Hematopoietic multipotent progenitor cell treated with erythropoietin and hydrocortisone succinate and interleukin-3 and kit ligand, for 15 days (in vitro differentiated cells): ENCODE data around the gene INPP4A.

Source experiments
- DNase-seq: peaks from one replicate; pipeline ENCODE4 v3.0.0-alpha.2; 2015; ENCODE audit warnings: low spot score

Gene INPP4A

GRCh38 chr2:98476192-98476868 is 31.7 kb downstream of the INPP4A start:
- no peak for DNase-seq

GRCh38 chr2:98477036-98477435 is 32.4 kb downstream of the INPP4A start:
- no peak for DNase-seq

DNA sequence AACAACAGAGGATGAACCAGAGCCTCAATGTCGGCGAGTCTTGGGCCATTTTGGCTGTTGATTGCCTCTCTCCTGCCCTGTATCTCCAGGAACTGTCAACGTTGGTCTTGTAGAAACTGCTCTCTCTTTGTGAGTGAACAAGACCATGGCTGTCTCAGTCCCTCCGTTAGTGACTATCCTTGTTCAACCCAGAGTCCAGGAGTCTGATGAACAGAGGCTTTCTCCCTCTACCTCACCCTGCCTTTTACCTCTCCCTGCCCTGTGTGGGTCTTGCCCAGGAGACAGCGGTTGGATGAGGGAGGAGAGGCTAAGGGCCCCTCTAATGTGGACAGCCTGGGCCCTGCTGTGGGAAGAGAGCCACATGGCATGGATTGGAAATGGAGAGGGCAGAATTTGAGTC is 32.8 kb downstream of the INPP4A start:
- no peak for DNase-seq

- no peak for DNase-seq
Measured at GRCh38 chr2:98478088-98478551, 33.5 kb downstream of the INPP4A start.

DNA sequence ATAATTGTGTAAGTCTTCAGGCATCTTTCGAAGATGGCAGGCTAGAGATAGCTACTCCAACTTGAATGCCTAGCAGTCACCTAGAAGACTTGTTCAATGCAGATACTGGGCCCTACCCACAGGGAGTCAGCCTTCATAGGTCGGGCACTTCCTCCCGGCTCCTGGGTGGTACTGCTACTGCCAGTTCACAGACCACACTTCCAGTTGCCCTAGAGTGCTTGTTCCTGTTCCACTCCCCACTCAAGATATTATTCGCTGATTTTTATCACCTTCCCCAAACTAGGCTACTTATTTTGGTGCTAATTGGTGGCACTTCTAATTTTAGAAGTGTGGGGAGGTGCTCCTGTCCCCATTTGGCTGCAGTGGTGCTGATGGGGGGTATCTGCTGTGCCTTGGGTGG is 34.2 kb downstream of the INPP4A start:
- no peak for DNase-seq

DNA sequence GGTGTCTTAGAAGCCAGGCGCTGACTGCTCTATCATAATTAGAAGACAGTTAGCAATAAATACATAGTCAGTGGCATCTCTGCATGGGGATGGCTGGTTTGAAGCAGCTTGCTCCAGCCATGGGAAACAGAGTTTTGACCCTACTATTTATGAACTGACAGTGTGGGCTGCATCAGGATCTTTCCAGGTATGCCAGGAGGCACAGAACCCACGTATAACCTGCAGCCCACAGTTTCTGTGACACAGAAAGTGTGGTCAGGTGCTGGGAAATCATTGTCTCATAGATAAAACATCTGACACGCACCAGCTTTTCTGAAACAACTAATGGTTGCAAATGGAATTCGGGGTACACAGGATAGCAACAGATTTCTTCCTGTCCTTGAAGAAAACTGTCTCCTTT is 34.7 kb downstream of the INPP4A start:
- no peak for DNase-seq

GRCh38 chr2:98479959-98480524 is 35.4 kb downstream of the INPP4A start:
- peak; percentile 11 for DNase-seq

- DNase-seq, result no peak
Measured at GRCh38 chr2:98480598-98480997, 35.9 kb downstream of the INPP4A start.

GRCh38 chr2:98482362-98482761 is 37.7 kb downstream of the INPP4A start:
- no peak for DNase-seq

GRCh38 chr2:98483257-98483861 is 38.7 kb downstream of the INPP4A start:
- no peak for DNase-seq

GRCh38 chr2:98484121-98484557 is 39.5 kb downstream of the INPP4A start:
- DNase-seq, result no peak

DNA sequence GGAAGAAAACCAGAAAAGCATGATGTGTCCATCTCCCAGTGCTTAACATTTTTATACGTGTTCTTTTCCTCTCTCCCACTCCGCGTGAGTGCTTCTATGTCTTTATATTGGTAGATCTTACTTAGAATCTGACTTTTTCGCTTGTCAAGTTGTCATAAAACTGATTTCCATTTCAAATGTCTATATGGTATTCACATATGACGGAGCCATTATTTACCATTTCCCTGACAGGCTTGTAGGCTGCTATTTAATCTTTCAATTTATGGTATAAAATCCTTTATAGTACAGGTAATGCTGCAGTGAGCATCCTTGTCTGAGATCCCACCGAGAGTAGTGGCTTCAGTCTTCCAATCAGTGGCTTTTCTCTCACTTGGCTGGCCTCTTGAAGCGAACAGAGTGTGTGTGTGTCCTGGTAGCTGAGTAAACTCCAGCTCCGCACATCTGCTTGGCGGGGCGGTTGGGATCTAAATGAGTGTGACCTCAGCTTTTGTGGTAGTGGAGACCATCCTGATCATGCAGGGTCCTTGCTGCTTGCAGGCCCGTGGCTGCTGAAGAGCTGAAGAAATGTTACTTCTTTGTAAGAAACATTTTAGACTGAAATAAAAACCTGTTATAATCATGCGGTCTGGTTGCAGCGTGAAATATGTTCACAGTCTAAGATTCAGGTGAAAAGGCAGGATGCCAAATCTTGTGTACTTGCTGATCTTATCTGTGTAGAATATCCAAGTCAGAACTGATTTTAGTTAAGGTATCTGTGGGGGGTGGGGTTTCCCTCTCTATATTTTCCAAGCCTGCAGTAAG is 40.2 kb downstream of the INPP4A start:
- DNase-seq, result no peak

DNA sequence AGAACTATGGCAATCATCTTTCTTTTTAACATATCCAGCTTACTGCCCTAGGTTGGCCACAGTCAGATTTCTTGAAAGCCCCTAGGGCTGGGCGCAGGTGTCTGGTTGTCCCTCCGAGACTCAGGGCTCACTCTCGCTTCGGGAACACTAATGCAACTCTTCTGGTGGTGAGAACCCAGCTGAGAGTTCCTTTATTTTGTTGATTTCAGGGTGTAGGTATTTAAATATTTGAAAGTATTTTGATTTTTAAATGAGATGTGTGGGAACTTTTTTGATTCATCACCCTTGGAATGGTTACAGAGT is 40.7 kb downstream of the INPP4A start:
- no peak for DNase-seq

DNA sequence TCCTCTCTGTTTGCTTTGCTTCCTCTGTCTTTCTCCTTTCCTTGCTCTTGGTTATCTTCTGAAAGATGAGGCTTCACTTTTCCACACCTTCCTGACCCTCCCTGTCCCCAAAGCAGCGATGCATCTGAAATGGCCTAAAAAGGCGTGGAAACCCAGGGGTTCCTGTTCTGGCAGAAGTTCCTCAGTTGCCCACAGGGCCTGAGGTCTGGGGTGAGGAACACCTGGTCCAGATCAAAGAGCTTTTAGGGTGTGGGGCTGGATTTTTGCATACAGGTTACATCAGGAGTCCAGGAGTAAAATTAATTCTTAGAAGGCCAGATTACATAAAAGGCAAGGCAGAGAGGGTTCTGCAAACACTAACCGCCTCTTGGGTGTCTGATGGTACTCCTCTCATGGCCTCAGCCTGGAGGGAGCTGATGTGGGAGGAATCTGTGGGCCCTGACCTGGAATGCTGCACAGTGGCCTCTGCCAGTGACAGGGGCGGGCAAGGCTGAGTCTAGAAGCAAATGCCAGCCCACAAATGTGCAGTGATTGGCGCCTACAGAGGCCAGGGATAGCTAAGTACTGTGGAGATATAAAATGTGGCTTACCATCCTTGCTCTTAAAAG is 41.8 kb downstream of the INPP4A start:
- DNase-seq, result no peak

DNA sequence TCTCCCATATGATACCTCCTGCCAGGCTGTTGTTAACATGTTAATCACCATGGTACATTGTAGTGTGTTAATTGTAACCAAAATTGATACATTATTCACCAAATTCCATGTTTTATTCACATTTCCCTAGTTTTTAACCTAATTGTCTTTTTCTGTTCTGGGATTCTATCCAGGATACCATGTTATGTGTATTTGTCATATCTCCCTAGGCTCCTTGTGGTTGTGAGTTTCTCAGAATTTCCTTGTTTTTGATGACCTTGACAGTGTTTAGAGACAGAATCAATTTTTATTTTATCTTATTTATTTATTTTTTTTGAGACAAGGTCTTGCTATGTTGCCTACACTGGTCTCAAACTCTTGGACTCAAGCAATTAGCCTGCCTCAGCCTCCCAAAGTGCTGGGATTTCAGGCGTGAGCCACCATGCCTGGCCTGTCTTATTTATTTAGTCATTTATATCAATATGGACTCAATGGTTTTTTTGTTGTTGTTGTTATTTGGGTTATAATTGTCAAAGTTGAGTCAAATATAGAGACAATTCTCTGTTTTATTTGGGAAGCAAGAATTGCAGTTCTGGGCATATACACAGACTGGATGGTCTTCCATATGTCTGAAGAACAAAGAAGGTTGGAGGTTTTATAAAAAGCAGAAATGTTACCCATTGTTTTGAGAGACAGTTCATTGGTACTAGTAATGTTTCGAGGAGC is 42.6 kb downstream of the INPP4A start:
- no peak for DNase-seq

- peak; percentile 36 for DNase-seq
Measured at GRCh38 chr2:98487806-98488189, 43.1 kb downstream of the INPP4A start.

DNA sequence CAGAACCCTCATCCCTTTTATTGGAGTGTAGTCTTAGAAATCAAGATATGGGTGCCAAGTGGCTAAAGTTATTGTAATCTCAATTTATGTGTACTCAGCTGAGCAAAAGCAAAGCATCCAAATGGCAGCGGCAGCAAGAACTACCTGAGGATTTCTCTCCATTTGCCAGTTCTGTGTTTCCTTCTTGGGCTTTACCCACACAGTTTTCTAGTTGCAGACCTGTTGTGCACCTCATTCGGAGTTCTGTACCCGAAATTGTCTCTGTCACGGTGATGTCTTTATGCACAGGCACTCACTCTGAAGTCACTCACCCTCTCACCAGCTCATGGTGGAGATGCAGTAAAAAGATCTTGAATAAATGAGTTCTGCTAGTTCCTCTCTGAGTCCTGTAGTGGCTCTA is 43.6 kb downstream of the INPP4A start:
- DNase-seq, result no peak

DNA sequence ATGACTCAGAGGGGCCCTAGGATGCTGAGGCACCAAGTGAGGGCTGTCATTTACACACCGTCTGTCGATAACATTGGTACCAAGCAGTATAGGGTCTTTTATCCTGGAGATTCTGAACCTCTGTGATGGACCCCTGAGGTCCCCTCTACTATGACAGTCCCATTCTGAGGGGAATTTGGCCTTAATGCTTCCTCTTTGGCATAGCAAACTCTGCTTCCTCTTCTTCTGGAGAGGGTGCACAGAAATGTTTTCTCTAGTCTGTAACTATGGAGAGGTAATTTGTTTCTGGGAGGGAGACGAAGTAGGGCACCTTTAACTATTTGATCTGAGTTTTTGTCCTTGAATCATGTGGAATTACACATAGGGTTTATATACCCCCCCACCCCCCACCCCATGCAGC is 44.8 kb downstream of the INPP4A start:
- DNase-seq, result no peak

GRCh38 chr2:98489971-98490962 is 45.6 kb downstream of the INPP4A start:
- DNase-seq, result no peak

DNA sequence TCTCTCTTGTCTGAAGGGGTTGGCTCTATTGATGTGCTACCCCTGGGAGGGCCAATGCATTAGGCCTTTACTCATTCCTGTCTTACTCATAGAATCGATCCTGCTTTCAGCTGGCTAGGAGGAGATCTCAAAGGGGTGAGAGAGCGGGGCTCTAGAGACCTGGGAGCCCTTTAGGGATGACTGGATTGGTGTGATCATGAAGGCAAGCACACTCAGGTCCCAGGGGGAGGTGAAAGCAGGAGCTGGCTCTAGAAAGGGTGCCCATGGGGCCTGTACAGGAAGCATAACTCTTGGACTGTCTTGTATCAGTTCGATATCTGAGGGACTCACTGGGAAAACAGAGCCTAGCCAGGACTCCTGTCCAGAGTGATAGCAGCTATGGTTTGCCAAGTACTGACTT is 47.8 kb downstream of the INPP4A start:
- no peak for DNase-seq

DNA sequence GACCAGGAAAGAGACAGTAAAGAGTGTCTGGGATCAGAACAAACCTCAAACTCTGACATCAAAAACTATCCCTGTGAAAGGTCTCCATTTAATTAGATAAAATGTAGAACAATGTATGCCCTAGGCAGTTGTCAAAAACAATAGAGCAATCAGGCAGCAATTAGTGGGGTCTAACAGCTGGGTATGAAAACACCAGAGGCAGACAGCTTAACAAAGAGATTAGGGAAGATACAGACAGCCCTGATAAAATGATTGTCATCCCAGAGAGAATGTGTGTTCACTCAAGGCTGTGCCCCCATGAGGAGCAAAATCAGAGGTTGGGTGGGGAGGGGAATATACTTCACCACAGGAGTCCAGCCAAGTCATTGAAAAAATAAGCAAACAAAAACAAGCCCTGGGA is 50.0 kb downstream of the INPP4A start:
- DNase-seq, result no peak
